ENCODE data around the gene ALDH3B2.

- no peak for TF ChIP-seq CTCF (conservative IDR thresholded peaks at IDR 0.05; ENCODE audit: low read depth in 2 of 2)
- TF ChIP-seq REST (IDR thresholded peaks at IDR 0.05; ENCODE audit: unreplicated experiment), result no peak
- no peak for TF ChIP-seq EZH2phosphoT487 (IDR thresholded peaks at IDR 0.05; ENCODE audit: unreplicated experiment)
- no peak for TF ChIP-seq JUNB (IDR thresholded peaks at IDR 0.05; ENCODE audit: unreplicated experiment)
- no peak for TF ChIP-seq EZH2 (IDR thresholded peaks at IDR 0.05; ENCODE audit: low read depth, unreplicated experiment)
- no peak for TF ChIP-seq CREB1 (CRISPR knock-in tag; IDR thresholded peaks at IDR 0.05; ENCODE audit: low read depth)
- no peak for TF ChIP-seq POLR2AphosphoS5 (IDR thresholded peaks at IDR 0.05; ENCODE audit: low read depth)
- TF ChIP-seq ZNF331 (CRISPR knock-in tag; IDR thresholded peaks at IDR 0.05; ENCODE audit: low read depth), result no peak
These were observed 18.0 kb downstream of the ALDH3B2 start for GRCh38 chr11:67656278-67656922.
